ENCODE data around the gene BCORL1.

- TF ChIP-seq POLR2A (IDR thresholded peaks at IDR 0.05), result no peak
- TF ChIP-seq CTCF (IDR thresholded peaks at IDR 0.05), result no peak
Measured at GRCh38 chrX:130049821-130050220, 67.4 kb downstream of the BCORL1 start.

All from esophagus squamous epithelium (tissue), 4 donors.